C4-2B (cell line): ENCODE data around the gene GLB1L2.

Experiments
- ZFX ChIP-seq: fragments of 450-650 bp; IDR thresholded peaks from 2 replicates; pipeline ENCODE4 v1.6.1; 2017
- TF ChIP-seq, protein P1 (sequence below): fragments of 450-650 bp; conservative IDR thresholded peaks from 2 replicates; pipeline ENCODE4 v1.5.1; 2017; ENCODE audit warnings: mild to moderate bottlenecking

DNA sequence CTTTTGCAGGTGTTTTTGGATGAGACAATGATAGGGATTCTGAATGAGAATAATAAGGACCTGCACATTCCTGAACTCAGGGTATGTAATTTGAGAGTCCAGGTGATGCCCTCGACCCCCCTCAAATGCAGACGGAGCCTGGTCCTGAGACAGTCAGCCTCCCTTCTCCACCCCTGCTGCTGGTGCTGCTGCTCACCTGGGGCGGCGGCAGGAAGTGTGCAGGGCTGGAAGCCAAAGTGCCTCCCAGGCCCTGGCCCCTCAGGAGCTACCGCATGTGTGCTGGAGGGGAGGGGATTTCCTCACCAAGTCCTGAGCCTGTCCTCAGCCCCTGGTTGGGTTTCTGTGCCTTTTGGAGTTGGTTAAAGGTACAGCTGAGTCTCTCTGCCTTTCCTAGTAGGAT lies 19.0 kb upstream of the GLB1L2 start:
- TF ChIP-seq, protein P1, sequence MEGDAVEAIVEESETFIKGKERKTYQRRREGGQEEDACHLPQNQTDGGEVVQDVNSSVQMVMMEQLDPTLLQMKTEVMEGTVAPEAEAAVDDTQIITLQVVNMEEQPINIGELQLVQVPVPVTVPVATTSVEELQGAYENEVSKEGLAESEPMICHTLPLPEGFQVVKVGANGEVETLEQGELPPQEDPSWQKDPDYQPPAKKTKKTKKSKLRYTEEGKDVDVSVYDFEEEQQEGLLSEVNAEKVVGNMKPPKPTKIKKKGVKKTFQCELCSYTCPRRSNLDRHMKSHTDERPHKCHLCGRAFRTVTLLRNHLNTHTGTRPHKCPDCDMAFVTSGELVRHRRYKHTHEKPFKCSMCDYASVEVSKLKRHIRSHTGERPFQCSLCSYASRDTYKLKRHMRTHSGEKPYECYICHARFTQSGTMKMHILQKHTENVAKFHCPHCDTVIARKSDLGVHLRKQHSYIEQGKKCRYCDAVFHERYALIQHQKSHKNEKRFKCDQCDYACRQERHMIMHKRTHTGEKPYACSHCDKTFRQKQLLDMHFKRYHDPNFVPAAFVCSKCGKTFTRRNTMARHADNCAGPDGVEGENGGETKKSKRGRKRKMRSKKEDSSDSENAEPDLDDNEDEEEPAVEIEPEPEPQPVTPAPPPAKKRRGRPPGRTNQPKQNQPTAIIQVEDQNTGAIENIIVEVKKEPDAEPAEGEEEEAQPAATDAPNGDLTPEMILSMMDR: no peak
- TF ChIP-seq ZFX: no peak
